Fibroblast of pulmonary artery (primary cell): ENCODE measurements around the gene PTPRN2.

Experiments
- DNase-seq: peaks from one replicate; pipeline ENCODE4 v3.0.0-alpha.2; 2010; ENCODE audit warnings: low read depth
- H3K4me3 ChIP-seq: replicated peaks from 2 replicates; pipeline ENCODE4 v1.5.1; 2011; ENCODE audit warnings: low read depth, mild to moderate bottlenecking, control low read depth, low read length, moderate library complexity
- CTCF ChIP-seq: IDR thresholded peaks from 2 replicates; pipeline ENCODE4 v1.5.1; 2011; ENCODE audit warnings: mild to moderate bottlenecking, control low read depth, low read length, inconsistent platforms; ENCODE audit errors: missing control alignments

PTPRN2 gene

GRCh38 chr7:158568974-158569857 lies 18.4 kb downstream of the PTPRN2 start:
- TF ChIP-seq CTCF: no peak
- no peak for DNase-seq
- H3K4me3 ChIP-seq: no peak overlapping the region

GRCh38 chr7:158567153-158567603 lies 20.4 kb downstream of the PTPRN2 start:
- no peak for DNase-seq
- TF ChIP-seq CTCF: no peak
- no peak overlapping the region for H3K4me3 ChIP-seq

- no peak overlapping the region for H3K4me3 ChIP-seq
- no peak for TF ChIP-seq CTCF
- DNase-seq: no peak
Measured at GRCh38 chr7:158564663-158565035, 23.0 kb downstream of the PTPRN2 start.

- H3K4me3 ChIP-seq: no peak overlapping the region
- no peak for DNase-seq
- TF ChIP-seq CTCF: no peak
Measured at GRCh38 chr7:158563911-158564662, 23.5 kb downstream of the PTPRN2 start.

- DNase-seq: no peak
- H3K4me3 ChIP-seq: no peak overlapping the region
- TF ChIP-seq CTCF: no peak
Measured at GRCh38 chr7:158563051-158563450, 24.6 kb downstream of the PTPRN2 start.

GRCh38 chr7:158562517-158562916 lies 25.1 kb downstream of the PTPRN2 start:
- DNase-seq: no peak
- H3K4me3 ChIP-seq: no peak overlapping the region
- TF ChIP-seq CTCF: no peak
